ENCODE measurements around the gene ACSF3.

DNA sequence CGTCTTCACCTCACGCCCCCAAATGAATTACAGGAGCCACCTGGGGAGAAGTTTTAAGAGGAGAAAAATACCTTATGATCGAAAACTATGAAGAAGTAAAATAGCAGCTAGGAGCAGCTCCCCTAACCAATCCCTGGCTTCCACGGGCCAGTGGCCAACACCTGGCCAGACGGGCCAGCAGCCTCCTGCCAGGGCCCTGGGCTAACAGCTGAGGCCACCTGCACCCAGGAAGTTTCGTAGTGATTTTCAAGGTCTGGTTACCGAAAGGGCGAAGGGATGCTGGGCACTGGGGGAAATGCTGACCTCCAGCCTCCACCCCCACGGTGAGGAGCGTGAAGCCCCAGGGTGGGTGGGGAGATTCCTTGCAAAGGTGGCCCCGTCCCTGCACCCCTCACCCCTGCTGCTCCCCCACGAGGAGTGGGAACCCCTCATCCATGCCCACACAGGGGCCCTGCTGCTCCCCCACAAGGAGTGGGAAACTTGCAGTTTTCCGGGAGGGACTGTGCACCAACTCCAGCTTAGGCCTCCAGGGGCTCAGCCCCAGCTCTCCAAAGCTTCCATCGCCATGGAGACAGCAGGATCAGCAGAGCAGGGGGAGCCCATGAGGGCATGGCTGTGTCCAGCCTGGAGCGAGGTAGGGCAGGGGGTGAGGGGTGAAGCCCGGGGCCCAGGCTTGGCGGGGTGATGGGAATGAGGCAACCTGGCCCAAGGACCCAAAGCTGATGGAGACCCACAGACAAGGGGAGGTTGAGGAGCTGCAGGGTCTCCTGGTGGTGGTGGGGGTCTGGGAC is 31.9 kb upstream of the ACSF3 start:
- TF ChIP-seq POU6F1 (CRISPR knock-in tag; IDR thresholded peaks at IDR 0.05; ENCODE audit: borderline replicate concordance, low read depth) (no peak), ZFP3 (CRISPR knock-in tag; IDR thresholded peaks at IDR 0.05) (no peak), RARB (CRISPR knock-in tag; IDR thresholded peaks at IDR 0.05) (no peak), PATZ1 (CRISPR knock-in tag; IDR thresholded peaks at IDR 0.05; ENCODE audit: borderline replicate concordance) (no peak), SNAI2 (CRISPR knock-in tag; IDR thresholded peaks at IDR 0.05) (no peak), ISL1 (CRISPR knock-in tag; IDR thresholded peaks at IDR 0.05) (no peak), TOX (CRISPR knock-in tag; IDR thresholded peaks at IDR 0.05; ENCODE audit: borderline replicate concordance) (no peak), ESRRG (CRISPR knock-in tag; IDR thresholded peaks at IDR 0.05) (no peak), ZFP30 (CRISPR knock-in tag; IDR thresholded peaks at IDR 0.05) (no peak)

Measured in SK-N-SH treated with all-trans-retinoic acid at 6 μM for 48 hours (cell line).